Caco-2 (cell line): ENCODE data around the gene WIPF1. TPM values are rescaled to one million over a fixed set of nuclear protein-coding genes. Genes with fewer than 3 reads are reported as not detected.

Experiments
- BruUV-seq: library from RNA; stranded (reverse); fragments of 400-500 nt; replicated peaks from 2 replicates; lab custom pipeline; 2021; lab: Mats Ljungman, UMichigan
- CTCF ChIA-PET: fragments of 300-600 bp; sonication (Branson Sonifier 250); formaldehyde crosslinking; loops from one replicate; lab custom pipeline; 2022; ENCODE audit warnings: antibody characterized with exemption; lab: Charles Lee
- POLR2A ChIA-PET: fragments of 300-600 bp; sonication (Branson Sonifier 250); formaldehyde crosslinking; loops from one replicate; lab custom pipeline; 2022; ENCODE audit warnings: antibody characterized with exemption; lab: Charles Lee
- DNase-seq, 2 experiments: peaks; one replicate each; pipeline versions ENCODE4 v3.0.0 to v3.0.0-alpha.2; 2020 to 2022
- H3K27me3 ChIP-seq: replicated peaks from 2 replicates; pipeline ENCODE4 v1.6.0; 2011; ENCODE audit warnings: low read length; ENCODE audit not compliant: control insufficient read depth, insufficient read depth
- H3K36me3 ChIP-seq: 2 replicates; pipeline ENCODE4 v1.5.1; 2011; ENCODE audit warnings: low read length; ENCODE audit not compliant: control insufficient read depth, insufficient read depth
- H3K4me1 ChIP-seq: fragments of 250-450 bp; sonication (Bioruptor Pico); 2 replicates; pipeline ENCODE4 v1.5.1; 2020; ENCODE audit warnings: mild to moderate bottlenecking
- H3K4me3 ChIP-seq: 2 replicates; pipeline ENCODE4 v1.5.1; 2011; ENCODE audit warnings: low read depth, mild to moderate bottlenecking, control low read depth, low read length
- H3K9me3 ChIP-seq: fragments of 250-450 bp; sonication (Bioruptor Pico); 2 replicates; pipeline ENCODE4 v1.5.1; 2020; ENCODE audit warnings: mild to moderate bottlenecking, moderate library complexity
- H3K27ac Mint-ChIP-seq: one replicate; pipeline ENCODE4 v1.8.0; 2022; ENCODE audit warnings: mixed read lengths; ENCODE audit not compliant: unreplicated experiment
- H3K27me3 Mint-ChIP-seq: one replicate; pipeline ENCODE4 v1.8.0; 2022; ENCODE audit warnings: mixed read lengths; ENCODE audit not compliant: insufficient read depth, unreplicated experiment
- H3K36me3 Mint-ChIP-seq: one replicate; pipeline ENCODE4 v1.8.0; 2022; ENCODE audit warnings: mild to moderate bottlenecking, mixed read lengths; ENCODE audit not compliant: insufficient read depth, unreplicated experiment
- H3K4me1 Mint-ChIP-seq: one replicate; pipeline ENCODE4 v1.8.0; 2022; ENCODE audit warnings: low read depth, mixed read lengths; ENCODE audit not compliant: unreplicated experiment
- H3K4me3 Mint-ChIP-seq: one replicate; pipeline ENCODE4 v1.8.0; 2022; ENCODE audit warnings: mild to moderate bottlenecking, moderate library complexity, mixed read lengths; ENCODE audit not compliant: unreplicated experiment
- H3K9me3 Mint-ChIP-seq: one replicate; pipeline ENCODE4 v1.8.0; 2022; ENCODE audit warnings: mixed read lengths; ENCODE audit not compliant: unreplicated experiment
- intact Hi-C: fragments of 100-400 bp; cut with micrococcal nuclease; formaldehyde crosslinking; loops from one replicate; pipeline ENCODE4 v1.10.0; 2022; ENCODE audit not compliant: unreplicated experiment
- total RNA-seq: library from RNA; stranded (reverse); gene quantifications from 2 replicates; pipeline ENCODE4 v1.2.3, GENCODE V29; 2022
- TF ChIP-seq, protein P1 (sequence below), 2 experiments: fragments of 200-600 bp in 1 of 2; IDR thresholded peaks; 1 replicate in 1 of 2; 2 replicates in 1 of 2; pipeline versions ENCODE4 v1.5.1 to v1.8.0; 2011 to 2022; ENCODE audit warnings: antibody characterized with exemption in 1 of 2, control low read depth in 1 of 2, inconsistent platforms in 1 of 2, low read depth in 1 of 2, low read length in 1 of 2, mild to moderate bottlenecking in 1 of 2, moderate library complexity in 1 of 2; ENCODE audit not compliant: insufficient read depth in 1 of 2, severe bottlenecking in 1 of 2, unreplicated experiment in 1 of 2

Gene WIPF1
- total RNA-seq, 1 experiment from 2014 or later = 5.1 TPM

DNA sequence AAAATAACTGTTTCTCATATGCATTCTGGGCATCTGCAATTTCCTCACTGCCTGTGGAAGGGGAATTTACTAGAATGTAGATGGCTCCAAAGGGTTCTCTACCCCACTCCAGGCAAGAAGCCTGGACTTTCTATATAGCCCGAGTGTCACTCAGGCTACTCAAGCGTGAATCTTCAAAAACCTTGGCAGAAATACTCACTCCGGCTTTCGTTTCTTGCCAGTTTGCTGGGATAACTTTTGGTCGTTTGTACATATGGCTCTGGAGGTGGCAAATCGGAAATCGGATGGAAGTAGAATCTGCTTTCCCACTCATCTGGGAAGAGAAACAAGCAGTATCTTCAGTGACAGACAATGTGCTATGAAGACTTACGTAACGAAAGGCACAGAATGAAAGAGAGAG is 30.7 kb downstream of the WIPF1 start:
- TF ChIP-seq, protein P1, sequence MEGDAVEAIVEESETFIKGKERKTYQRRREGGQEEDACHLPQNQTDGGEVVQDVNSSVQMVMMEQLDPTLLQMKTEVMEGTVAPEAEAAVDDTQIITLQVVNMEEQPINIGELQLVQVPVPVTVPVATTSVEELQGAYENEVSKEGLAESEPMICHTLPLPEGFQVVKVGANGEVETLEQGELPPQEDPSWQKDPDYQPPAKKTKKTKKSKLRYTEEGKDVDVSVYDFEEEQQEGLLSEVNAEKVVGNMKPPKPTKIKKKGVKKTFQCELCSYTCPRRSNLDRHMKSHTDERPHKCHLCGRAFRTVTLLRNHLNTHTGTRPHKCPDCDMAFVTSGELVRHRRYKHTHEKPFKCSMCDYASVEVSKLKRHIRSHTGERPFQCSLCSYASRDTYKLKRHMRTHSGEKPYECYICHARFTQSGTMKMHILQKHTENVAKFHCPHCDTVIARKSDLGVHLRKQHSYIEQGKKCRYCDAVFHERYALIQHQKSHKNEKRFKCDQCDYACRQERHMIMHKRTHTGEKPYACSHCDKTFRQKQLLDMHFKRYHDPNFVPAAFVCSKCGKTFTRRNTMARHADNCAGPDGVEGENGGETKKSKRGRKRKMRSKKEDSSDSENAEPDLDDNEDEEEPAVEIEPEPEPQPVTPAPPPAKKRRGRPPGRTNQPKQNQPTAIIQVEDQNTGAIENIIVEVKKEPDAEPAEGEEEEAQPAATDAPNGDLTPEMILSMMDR (IDR thresholded peaks at IDR 0.05; ENCODE audit: insufficient read depth in 1 of 2, low read depth in 1 of 2, low read length in 1 of 2, severe bottlenecking in 1 of 2, unreplicated experiment in 1 of 2) = no peak
- H3K4me3 ChIP-seq = no peak overlapping the region
- intact Hi-C loops = no loop called here
- ChIA-PET CTCF (no interaction called here), POLR2A (no interaction called here)
- no peaks in the 10 kb centered on the region for H3K27me3 Mint-ChIP-seq
- no peak overlapping the region for H3K4me3 Mint-ChIP-seq
- H3K9me3 ChIP-seq = no peaks in the 10 kb centered on the region
- H3K4me1 Mint-ChIP-seq = no peaks in the 10 kb centered on the region
- no peaks in the 10 kb centered on the region for H3K4me1 ChIP-seq
- no peaks in the 10 kb centered on the region for H3K9me3 Mint-ChIP-seq
- no peak for DNase-seq
- no TSS peak for BruUV-seq
- H3K36me3 ChIP-seq = no peaks in the 10 kb centered on the region; the same call in 1 of the 2 replicates
- H3K27me3 ChIP-seq = no peaks in the 10 kb centered on the region
- H3K27ac Mint-ChIP-seq = no peak overlapping the region
- no peaks in the 10 kb centered on the region for H3K36me3 Mint-ChIP-seq

DNA sequence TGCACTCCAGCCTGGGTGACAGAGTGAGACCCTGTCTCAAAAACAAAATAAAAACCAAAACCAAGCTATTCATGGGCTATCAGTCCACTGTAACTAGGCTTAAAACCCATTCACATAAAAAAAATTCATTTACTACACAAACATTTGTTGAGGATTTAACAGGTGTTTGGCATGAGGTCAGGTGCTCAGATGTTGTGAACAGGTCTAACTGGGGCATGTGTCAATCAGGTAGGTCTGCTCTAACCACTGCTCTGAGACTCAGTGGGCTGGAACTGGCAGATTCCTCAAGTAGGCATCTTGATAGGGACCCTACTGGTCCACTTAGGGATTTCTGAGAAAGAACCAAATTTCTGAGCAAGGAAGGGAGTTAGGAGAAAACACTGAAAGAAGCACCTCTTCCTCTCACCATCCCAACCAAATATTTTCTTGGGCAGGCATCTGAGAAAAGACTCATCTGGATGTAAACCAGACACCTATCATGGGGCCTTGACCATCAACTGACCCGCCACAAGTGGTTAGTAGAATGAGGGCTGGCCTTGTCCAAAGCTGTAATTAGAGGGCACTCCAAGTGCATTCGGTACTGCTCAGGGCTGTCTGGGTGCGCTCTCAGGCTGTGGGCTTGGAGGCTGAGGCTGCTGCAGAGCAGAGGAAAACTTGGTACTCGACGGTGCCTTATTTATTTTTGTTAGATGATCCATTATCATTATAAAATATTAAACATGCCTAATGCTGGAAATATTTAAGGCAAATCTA is 33.9 kb downstream of the WIPF1 start:
- Histone ChIP-seq H3K4me1 (no peaks in the 10 kb centered on the region), H3K4me3 (no peak overlapping the region), H3K9me3 (no peaks in the 10 kb centered on the region), H3K27me3 (no peaks in the 10 kb centered on the region), H3K36me3 (no peaks in the 10 kb centered on the region; the same call in 1 of the 2 replicates)
- no peak for DNase-seq
- no TSS peak for BruUV-seq
- Mint-ChIP-seq H3K27ac (no peak overlapping the region), H3K4me3 (no peak overlapping the region), H3K9me3 (no peaks in the 10 kb centered on the region), H3K36me3 (no peaks in the 10 kb centered on the region), H3K4me1 (no peaks in the 10 kb centered on the region), H3K27me3 (no peaks in the 10 kb centered on the region)
- ChIA-PET CTCF (no interaction called here), POLR2A (no interaction called here)
- intact Hi-C loops = no loop called here
- TF ChIP-seq, protein P1 (IDR thresholded peaks at IDR 0.05; ENCODE audit: insufficient read depth in 1 of 2, low read depth in 1 of 2, low read length in 1 of 2, severe bottlenecking in 1 of 2, unreplicated experiment in 1 of 2) = no peak

DNA sequence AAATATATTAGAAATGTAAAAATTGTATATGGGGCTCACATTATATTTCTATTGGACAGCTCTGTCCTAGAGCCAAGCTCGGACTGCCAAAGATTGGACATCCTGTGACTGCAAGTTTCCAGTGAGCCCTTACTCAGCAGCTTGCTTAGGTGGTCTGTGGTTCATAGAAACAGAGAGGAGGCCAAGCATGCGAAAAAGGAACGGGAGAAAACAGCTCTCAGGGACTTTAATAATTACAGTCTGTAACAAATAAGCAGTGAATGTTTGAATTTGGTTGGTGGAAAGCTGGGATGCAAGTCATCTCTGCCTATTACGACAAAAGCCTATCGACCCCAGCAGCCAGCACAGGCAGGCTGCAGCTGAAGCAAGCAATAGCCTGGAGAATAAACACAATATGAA is 35.6 kb downstream of the WIPF1 start:
- Histone ChIP-seq H3K4me1 (no peaks in the 10 kb centered on the region), H3K27me3 (no peaks in the 10 kb centered on the region), H3K36me3 (no peaks in the 10 kb centered on the region; the same call in 1 of the 2 replicates), H3K9me3 (no peaks in the 10 kb centered on the region), H3K4me3 (no peak overlapping the region)
- CTCF ChIA-PET = interaction anchor here (1.1 kb wide), 1 partner anchor 15 kb away, joined by 3 read pairs; no protein-coding TSS in a partner anchor
- no TSS peak for BruUV-seq
- Mint-ChIP-seq H3K36me3 (no peaks in the 10 kb centered on the region), H3K4me3 (no peak overlapping the region), H3K4me1 (no peaks in the 10 kb centered on the region), H3K27me3 (no peaks in the 10 kb centered on the region), H3K27ac (no peak overlapping the region), H3K9me3 (no peaks in the 10 kb centered on the region)
- POLR2A ChIA-PET = no interaction called here
- TF ChIP-seq, protein P1 (IDR thresholded peaks at IDR 0.05; ENCODE audit: insufficient read depth in 1 of 2, low read depth in 1 of 2, low read length in 1 of 2, severe bottlenecking in 1 of 2, unreplicated experiment in 1 of 2) = no peak
- intact Hi-C loops = no loop called here
- no peak for DNase-seq
